Coronary artery (tissue), 2 donors: ENCODE data around the gene NDUFB3.

Source experiments
- DNase-seq: peaks from one replicate; pipeline ENCODE4 v3.0.0-alpha.2; 2017; ENCODE audit warnings: low spot score
- H3K27ac ChIP-seq, 2 donors: fragments of 200-600 bp; sonication (generic); one replicate each; pipeline ENCODE4 v1.5.1; 2016 to 2019
- H3K4me3 ChIP-seq: fragments of 200-600 bp; sonication (generic); 2 replicates; pipeline ENCODE4 v1.5.1; 2016; ENCODE audit warnings: mild to moderate bottlenecking, moderate library complexity
- TF ChIP-seq, protein P1 (sequence below): fragments of 200-600 bp; sonication (generic); IDR thresholded peaks from one replicate; pipeline ENCODE4 v1.5.1; 2019; ENCODE audit warnings: antibody characterized with exemption

The NDUFB3 gene

DNA sequence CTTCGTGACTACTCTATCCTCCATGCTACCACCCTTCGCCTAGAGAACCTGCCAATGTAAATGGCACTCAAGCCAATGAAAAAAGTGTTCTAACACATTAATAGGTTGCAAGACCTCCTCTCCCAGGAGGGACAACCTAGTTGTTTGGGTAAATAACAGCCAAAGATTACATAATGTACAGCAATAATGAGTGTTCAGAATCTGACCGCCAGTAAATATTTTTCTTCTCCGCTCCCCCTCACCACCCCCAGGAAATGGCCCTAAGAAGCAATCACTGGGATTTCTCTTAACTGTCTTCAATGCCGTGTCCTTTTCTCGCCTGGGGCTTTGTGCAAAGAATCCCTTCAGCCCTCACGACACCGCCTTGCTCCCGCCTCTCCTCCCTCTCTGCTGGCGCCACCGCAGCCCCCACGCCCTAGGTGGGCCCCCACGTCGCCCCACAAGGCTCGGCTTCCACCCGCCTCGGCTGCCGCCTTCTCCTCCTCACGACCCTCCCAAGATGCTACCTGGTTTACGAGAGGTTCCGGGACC is 788 bp upstream of the NDUFB3 start:
- TF ChIP-seq, protein P1, sequence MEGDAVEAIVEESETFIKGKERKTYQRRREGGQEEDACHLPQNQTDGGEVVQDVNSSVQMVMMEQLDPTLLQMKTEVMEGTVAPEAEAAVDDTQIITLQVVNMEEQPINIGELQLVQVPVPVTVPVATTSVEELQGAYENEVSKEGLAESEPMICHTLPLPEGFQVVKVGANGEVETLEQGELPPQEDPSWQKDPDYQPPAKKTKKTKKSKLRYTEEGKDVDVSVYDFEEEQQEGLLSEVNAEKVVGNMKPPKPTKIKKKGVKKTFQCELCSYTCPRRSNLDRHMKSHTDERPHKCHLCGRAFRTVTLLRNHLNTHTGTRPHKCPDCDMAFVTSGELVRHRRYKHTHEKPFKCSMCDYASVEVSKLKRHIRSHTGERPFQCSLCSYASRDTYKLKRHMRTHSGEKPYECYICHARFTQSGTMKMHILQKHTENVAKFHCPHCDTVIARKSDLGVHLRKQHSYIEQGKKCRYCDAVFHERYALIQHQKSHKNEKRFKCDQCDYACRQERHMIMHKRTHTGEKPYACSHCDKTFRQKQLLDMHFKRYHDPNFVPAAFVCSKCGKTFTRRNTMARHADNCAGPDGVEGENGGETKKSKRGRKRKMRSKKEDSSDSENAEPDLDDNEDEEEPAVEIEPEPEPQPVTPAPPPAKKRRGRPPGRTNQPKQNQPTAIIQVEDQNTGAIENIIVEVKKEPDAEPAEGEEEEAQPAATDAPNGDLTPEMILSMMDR = no peak
- no peak for DNase-seq
- H3K4me3 ChIP-seq = peak overlapping the region; percentile 88
- H3K27ac ChIP-seq = peak overlapping the region; percentile 77 to 92

DNA sequence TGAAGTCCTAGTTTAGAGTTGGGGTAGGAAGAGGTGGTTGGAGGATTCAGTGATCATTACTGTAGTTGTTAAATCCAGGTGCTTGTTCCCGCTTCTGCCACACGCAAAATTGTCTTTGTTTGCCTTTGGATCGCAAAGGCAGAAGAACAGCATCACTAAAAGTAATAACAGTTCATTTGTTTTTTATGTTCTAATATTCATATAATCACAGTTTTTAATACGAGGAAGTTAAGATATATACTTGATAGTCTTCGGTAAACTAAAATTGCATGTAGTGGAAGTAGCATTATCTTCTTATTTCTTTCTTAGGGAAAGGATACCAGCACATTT is 365 bp downstream of the NDUFB3 start:
- Histone ChIP-seq H3K4me3 (peak overlapping the region; percentile 88), H3K27ac (peak overlapping the region; percentile 77 to 92)
- TF ChIP-seq, protein P1 = no peak
- no peak for DNase-seq

DNA sequence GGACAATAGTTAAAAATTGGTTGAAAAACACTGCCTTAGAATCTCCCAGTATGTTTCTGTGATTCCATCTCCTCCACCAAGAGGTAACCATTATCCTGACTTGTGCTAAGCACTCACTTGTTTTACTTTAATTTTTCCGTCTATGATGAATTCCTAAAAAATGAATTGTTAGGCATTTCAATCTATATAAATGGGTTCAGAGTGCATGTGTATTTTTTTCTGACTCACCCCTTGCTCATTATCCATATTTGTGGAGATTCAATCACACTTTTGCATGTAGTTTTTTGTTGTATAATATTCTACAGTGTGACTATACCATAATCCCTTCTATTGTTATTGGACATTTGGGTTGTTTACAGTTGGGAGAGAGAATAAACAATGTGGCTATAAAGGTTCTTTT is 1.3 kb downstream of the NDUFB3 start:
- peak overlapping the region; percentile 88 for H3K4me3 ChIP-seq
- no peak overlapping the region for H3K27ac ChIP-seq
- TF ChIP-seq, protein P1 = no peak
- no peak for DNase-seq

DNA sequence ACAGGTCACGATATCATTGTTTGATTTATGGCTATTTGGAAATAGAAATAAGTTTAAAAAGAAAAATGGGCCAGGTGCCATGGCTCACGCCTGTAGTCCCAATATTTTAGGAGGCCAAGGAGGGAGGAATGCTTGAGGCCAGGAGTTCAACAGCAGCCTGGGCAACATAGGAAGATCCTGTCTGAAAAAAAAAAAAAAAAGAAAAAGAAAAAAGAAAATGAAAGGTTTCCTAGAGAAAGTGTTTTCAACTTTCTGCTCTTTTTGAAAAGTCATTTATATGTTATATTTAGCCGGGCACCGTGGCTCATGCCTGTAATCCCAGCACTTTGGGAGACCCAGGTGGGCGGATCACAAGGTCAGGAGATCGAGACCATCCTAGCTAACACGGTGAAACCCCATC is 3.2 kb downstream of the NDUFB3 start:
- H3K27ac ChIP-seq = no peak overlapping the region

DNA sequence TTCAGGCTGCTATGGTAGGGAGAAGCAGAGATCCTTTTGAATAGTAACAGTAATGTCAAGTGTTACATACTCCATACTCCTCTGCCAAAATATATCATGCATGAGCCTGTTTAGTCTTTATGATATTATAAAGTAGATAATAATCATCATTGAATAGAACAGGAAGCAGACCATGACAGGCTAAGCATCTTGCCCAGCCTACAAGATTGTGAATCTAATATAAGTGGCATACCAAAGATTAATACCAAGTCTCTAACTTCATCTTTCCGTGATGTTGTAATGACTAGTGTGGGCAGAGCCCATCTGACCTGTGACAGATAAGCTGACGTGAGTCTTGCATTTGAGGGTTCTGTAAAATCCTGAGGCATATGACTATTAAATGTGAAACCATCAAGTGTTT is 13.1 kb downstream of the NDUFB3 start:
- no peak for DNase-seq
- Histone ChIP-seq H3K27ac (no peak overlapping the region), H3K4me3 (no peak overlapping the region)
- TF ChIP-seq, protein P1 = no peak

More for the DNA sequence above, 3.2 kb downstream of the NDUFB3 start:
- DNase-seq = no peak
- TF ChIP-seq, protein P1 = no peak
- no peak overlapping the region for H3K4me3 ChIP-seq

DNA sequence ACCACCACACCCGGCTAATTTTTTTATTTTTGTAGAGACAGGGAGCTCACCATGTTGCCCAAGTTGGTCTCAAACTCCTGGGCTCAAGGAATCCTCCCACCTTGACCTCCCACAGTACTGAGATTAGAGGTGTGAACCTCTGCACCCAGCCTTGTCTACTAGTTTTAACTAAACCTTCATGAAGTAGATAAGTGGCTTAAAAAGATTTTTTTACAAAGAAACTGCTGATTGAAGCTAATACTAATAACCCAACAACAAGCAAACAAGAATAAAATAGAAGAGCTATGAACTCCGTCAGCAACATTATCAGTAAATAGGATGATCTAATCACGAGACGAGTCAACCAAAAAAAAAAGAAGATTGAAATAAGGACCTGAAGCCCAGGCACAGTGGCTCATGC is 18.8 kb downstream of the NDUFB3 start:
- DNase-seq = no peak
- H3K27ac ChIP-seq = no peak overlapping the region
- TF ChIP-seq, protein P1 = no peak
- no peak overlapping the region for H3K4me3 ChIP-seq

DNA sequence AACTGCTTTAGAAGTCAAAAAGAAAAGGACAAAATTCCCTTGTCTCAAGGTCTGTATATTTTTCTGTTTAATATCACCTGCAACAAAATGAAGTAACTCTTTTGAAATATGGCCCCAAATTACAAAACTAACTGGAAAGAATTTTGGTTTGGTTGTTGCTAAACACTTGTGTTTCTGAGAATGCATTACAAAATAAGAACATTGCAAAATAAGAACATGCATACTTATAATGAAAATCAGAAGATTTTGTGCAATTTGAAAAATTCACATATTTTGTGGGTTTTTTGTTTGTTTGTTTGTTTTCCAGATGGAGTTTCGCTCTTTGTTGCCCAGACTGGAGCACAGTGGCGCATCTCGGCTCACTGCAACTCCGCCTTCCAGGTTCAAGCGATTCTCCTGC is 21.8 kb downstream of the NDUFB3 start:
- H3K27ac ChIP-seq = no peak overlapping the region
- no peak for DNase-seq
- H3K4me3 ChIP-seq = no peak overlapping the region
- TF ChIP-seq, protein P1 = no peak
